Osteoblast (primary cell): ENCODE measurements around the gene COLEC12. TPM values are rescaled to one million over a fixed set of nuclear protein-coding genes. Genes with fewer than 3 reads are reported as not detected.

Source experiments
- DNase-seq: peaks from one replicate; pipeline ENCODE4 v3.0.0; 2011; ENCODE audit warnings: low spot score, mixed read lengths; ENCODE audit not compliant: insufficient read length; ENCODE audit errors: missing footprints
- H2AFZ ChIP-seq: 2 replicates; pipeline ENCODE4 v1.6.0; 2011; ENCODE audit warnings: mild to moderate bottlenecking, low read length
- H3K27ac ChIP-seq: 2 replicates; pipeline ENCODE4 v1.5.1; 2011; ENCODE audit warnings: mild to moderate bottlenecking, low read depth, low read length, moderate library complexity
- H3K27me3 ChIP-seq: 2 replicates; pipeline ENCODE4 v1.6.0; 2012; ENCODE audit warnings: mild to moderate bottlenecking, control low read depth, inconsistent platforms, low read length, moderate library complexity; ENCODE audit not compliant: insufficient read depth
- H3K36me3 ChIP-seq: 2 replicates; pipeline ENCODE4 v1.5.1; 2011; ENCODE audit warnings: mild to moderate bottlenecking, low read length, control low read depth, moderate library complexity; ENCODE audit not compliant: insufficient read depth
- H3K4me1 ChIP-seq: 2 replicates; pipeline ENCODE4 v1.5.1; 2011; ENCODE audit warnings: mild to moderate bottlenecking, low read length, control low read depth, moderate library complexity; ENCODE audit not compliant: insufficient read depth
- H3K4me2 ChIP-seq: 2 replicates; pipeline ENCODE4 v1.6.0; 2011; ENCODE audit warnings: mild to moderate bottlenecking, low read length; ENCODE audit not compliant: insufficient read depth
- H3K4me3 ChIP-seq: fragments of 200-600 bp; sonication (generic); 3 replicates; pipeline ENCODE4 v1.5.1; 2012; ENCODE audit warnings: mild to moderate bottlenecking, low read length, inconsistent platforms; ENCODE audit not compliant: insufficient read depth
- H3K79me2 ChIP-seq: 2 replicates; pipeline ENCODE4 v1.6.0; 2012; ENCODE audit warnings: mild to moderate bottlenecking, low read length, control low read depth, inconsistent platforms; ENCODE audit not compliant: insufficient read depth
- H3K9me3 ChIP-seq: 2 replicates; pipeline ENCODE4 v1.5.1; 2011; ENCODE audit warnings: low read depth, low read length, control low read depth
- H4K20me1 ChIP-seq: 2 replicates; pipeline ENCODE4 v1.6.0; 2012; ENCODE audit warnings: mild to moderate bottlenecking, low read length, control low read depth; ENCODE audit not compliant: insufficient read depth
- CTCF ChIP-seq: IDR thresholded peaks from 2 replicates; pipeline ENCODE4 v1.5.1; 2011; ENCODE audit warnings: mild to moderate bottlenecking, low read depth, low read length, moderate library complexity; ENCODE audit errors: extremely low read depth
- total RNA-seq: library from RNA; depleted of rRNA; stranded (reverse); fragments of >200 nt; gene quantifications from 2 replicates; pipeline ENCODE4 v1.2.3, GENCODE V29; 2012

COLEC12 gene
- total RNA-seq, 1 donor, result 38.0 TPM

- no peaks in the 10 kb centered on the region for H3K36me3 ChIP-seq
- H3K4me2 ChIP-seq, result no peak overlapping the region
- no peak overlapping the region for H2AFZ ChIP-seq
- no peak overlapping the region for H3K27ac ChIP-seq
- no peak for DNase-seq
- no peak for TF ChIP-seq CTCF
- peaks cover 5% of the 10 kb centered on the region for H3K4me1 ChIP-seq
- no peaks in the 10 kb centered on the region for H3K79me2 ChIP-seq
- H3K4me3 ChIP-seq, result no peak overlapping the region
- no peaks in the 10 kb centered on the region for H3K9me3 ChIP-seq
- no peaks in the 10 kb centered on the region for H4K20me1 ChIP-seq
- no peaks in the 10 kb centered on the region for H3K27me3 ChIP-seq
These were observed 128.9 kb downstream of the COLEC12 start for GRCh38 chr18:371609-371982.

GRCh38 chr18:370751-371608, 129.5 kb downstream of the COLEC12 start:
- Histone ChIP-seq H3K4me2 (no peak overlapping the region), H3K79me2 (no peaks in the 10 kb centered on the region), H3K4me3 (no peak overlapping the region), H4K20me1 (no peaks in the 10 kb centered on the region), H2AFZ (peak overlapping the region; percentile 15), H3K9me3 (no peaks in the 10 kb centered on the region), H3K27ac (no peak overlapping the region), H3K27me3 (no peaks in the 10 kb centered on the region), H3K36me3 (no peaks in the 10 kb centered on the region), H3K4me1 (peaks cover 2% of the 10 kb centered on the region)
- TF ChIP-seq CTCF, result no peak
- DNase-seq, result no peak

GRCh38 chr18:369224-370015, 131.1 kb downstream of the COLEC12 start:
- Histone ChIP-seq H3K27ac (no peak overlapping the region), H3K27me3 (no peaks in the 10 kb centered on the region), H3K4me2 (no peak overlapping the region), H2AFZ (no peak overlapping the region), H4K20me1 (no peaks in the 10 kb centered on the region), H3K4me1 (peaks cover 16% of the 10 kb centered on the region), H3K9me3 (no peaks in the 10 kb centered on the region), H3K4me3 (no peak overlapping the region), H3K79me2 (no peaks in the 10 kb centered on the region), H3K36me3 (no peaks in the 10 kb centered on the region)
- DNase-seq, result no peak
- TF ChIP-seq CTCF, result no peak
